ENCODE results near the gene STK31.
"Not testable (repeated sequence)": the region's sequence is repeated elsewhere in the genome, so short reads cannot be mapped to it uniquely, and the experiment has no call there.

The STK31 gene

GRCh38 chr7:23804707-23805106 is 94.7 kb downstream of the STK31 start:
- no peak for DNase-seq

- no peak for DNase-seq
Measured at GRCh38 chr7:23808421-23808820, 98.4 kb downstream of the STK31 start.

DNA sequence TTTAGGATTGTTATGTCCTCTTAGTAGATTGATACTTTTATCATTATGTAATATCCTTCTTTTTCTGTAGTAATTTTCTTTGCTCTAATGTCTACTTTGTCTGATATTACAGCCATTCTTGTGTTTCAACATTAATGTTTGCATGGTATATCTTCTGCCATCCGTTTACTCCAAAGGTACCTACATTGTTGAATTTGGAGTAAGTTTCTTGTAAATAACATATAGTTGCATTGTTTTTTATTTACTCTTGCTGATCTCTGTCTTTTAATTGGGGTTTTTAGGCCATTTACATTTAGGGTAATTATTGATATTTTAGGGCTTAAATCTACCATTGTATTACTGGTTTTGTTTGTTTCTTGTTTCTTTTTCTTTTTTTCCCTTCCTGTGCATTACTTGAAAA is 100.1 kb downstream of the STK31 start:
- DNase-seq = no peak

DNA sequence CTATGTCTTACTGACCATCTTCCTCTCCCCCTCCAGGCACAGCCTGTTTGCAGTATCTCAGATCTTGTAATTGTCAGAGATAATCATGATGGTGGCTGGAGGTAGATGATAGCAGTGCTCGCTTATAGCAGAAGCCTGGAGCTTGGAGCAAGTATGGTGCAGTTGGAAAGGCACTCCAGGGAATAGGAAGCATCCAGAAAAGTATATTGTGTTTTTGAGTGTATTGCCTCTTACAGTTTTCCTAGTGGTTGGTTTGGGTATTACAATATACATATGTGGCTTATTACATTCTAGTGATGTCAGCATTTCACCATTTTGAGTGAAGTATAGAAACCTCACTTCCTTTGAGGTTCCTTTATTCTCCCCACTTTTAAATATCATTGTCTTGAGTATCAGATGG is 101.5 kb downstream of the STK31 start:
- DNase-seq = peak in 2 of 3 donors; percentile 19 to 32

DNA sequence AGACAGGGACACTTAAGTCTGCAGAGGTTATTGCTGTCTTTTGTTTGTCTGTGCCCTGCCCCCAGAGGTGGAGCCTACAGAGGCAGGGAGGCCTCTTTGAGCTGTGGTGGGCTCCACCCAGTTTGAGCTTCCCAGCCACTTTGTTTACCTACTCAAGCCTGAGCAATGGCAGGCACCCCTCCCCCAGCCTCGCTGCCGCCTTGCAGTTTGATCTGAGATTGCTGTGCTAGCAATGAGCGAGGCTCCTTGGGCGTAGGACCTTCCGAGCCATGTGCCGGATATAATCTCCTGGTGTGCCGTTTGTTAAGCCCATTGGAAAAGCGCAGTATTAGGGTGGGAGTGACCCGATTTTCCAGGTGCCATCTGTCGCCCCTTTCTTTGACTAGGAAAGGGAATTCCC is 118.1 kb downstream of the STK31 start:
- not testable (repeated sequence) for DNase-seq

- not testable (repeated sequence) for DNase-seq
Measured at GRCh38 chr7:23832733-23833132, 122.7 kb downstream of the STK31 start.

GRCh38 chr7:23833405-23833804 is 123.4 kb downstream of the STK31 start:
- no peak for DNase-seq

DNA sequence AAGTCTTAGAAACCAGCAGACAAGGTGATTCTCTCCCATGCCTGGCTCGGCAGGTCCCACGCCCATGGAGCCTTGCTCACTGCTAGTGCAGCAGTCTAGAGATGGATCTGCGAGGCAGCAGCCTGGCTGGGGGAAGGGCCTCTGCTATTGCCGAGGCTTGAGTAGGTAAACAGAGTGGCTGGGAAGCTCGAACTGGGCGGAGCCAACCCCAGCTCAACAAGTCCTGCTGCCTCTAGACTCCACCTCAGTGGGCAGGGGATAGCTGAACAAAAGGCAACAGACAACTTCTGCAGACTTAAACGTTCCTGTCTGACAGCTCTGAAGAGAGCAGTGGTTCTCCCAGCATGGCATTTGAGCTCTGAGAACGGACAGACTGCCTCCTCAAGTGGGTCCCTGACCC is 134.8 kb downstream of the STK31 start:
- not testable (repeated sequence) for DNase-seq

GRCh38 chr7:23852135-23852534 is 142.1 kb downstream of the STK31 start:
- no peak for DNase-seq

GRCh38 chr7:23852988-23853387 is 143.0 kb downstream of the STK31 start:
- no peak for DNase-seq

DNA sequence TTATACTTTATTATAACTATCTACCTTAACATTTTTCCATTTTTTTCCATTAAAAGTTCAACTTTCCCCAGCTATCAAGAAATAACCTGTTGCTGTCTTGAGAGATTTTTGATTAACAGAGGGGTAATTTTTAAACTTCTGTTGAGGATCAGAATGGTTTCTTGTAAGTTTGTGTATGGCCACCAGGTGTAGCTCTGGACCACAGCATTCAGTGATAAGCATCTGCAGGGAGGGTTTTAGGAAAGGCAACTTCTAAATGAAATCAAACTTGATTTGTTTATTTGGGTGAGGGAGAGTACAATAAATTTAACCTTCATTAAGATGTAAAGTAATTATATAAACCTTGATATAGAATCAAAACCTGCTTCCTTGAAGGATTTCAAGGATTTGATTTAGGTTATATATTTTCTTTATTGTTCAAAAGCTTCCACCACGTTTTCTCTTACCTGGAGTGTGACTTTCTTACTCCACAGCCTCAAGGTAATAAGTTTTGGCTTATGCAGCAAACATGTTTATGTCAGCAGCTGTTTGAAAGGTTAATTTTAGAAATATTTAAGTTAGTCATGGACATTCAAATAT is 153.3 kb downstream of the STK31 start:
- peak in 1 of 3 donors; percentile 1 for DNase-seq

GRCh38 chr7:23864973-23865372 is 155.0 kb downstream of the STK31 start:
- peak in 1 of 3 donors; percentile 1 for DNase-seq

DNA sequence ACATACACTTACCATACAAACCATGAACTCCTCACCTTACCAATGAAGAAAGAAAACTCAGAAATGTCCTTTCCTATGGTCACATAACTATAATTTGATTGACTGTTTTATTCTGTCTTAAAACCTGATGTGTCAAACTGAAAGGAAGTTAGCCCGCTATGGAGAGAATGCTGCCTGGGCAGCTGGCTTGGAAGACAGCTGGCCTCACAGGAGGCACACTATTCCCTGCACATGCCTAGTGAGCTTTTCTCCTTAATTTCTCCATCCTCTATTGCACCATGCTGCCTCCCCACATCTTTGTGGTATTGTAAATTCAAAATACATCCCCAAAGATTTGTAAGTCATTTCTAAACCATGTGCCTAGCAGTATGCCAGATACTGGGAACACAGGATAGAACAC is 163.3 kb downstream of the STK31 start:
- no peak for DNase-seq

- not testable (repeated sequence) for DNase-seq
Measured at GRCh38 chr7:23876526-23876925, 166.5 kb downstream of the STK31 start.

Measured in suppressor macrophage treated with lipopolysaccharide for 1 hour (primary cell).